Measurements from ENCODE around the gene FLOT2.

Gene FLOT2

GRCh38 chr17:28896884-28897768 lies at the start of gene FLOT2:
TSS of gene FLOT2 (minus strand) at chr17:28897733. CDS start at chr17:28897574, 159 bp downstream.
- H3K9me3 ChIP-seq (ENCODE audit: control insufficient read depth, low read depth, low read length) = no peaks in the 10 kb centered on the region
- H3K36me3 ChIP-seq (ENCODE audit: control insufficient read depth, low read depth, low read length) = no peaks in the 10 kb centered on the region
- peak within 1 kb of the TSS; percentile 10 for H3K27ac ChIP-seq (ENCODE audit: low read length)
- peaks cover 15% of the 10 kb centered on the region for H3K4me1 ChIP-seq (ENCODE audit: control insufficient read depth, low read depth, low read length)
- peak within 1 kb of the TSS; percentile 84 for H3K4me3 ChIP-seq (ENCODE audit: low read length)
- peak within 1 kb of the TSS; percentile 79 for H3K9ac ChIP-seq (ENCODE audit: low read length)
- no peaks in the 10 kb centered on the region for H3K27me3 ChIP-seq (ENCODE audit: control insufficient read depth, insufficient read depth, low read length)

- Histone ChIP-seq H3K4me3 (ENCODE audit: low read length) (no peak overlapping the region), H3K4me1 (ENCODE audit: control insufficient read depth, low read depth, low read length) (peaks cover 12% of the 10 kb centered on the region), H3K9ac (ENCODE audit: low read length) (no peak overlapping the region), H3K27ac (ENCODE audit: low read length) (no peak overlapping the region), H3K27me3 (ENCODE audit: control insufficient read depth, insufficient read depth, low read length) (no peaks in the 10 kb centered on the region), H3K9me3 (ENCODE audit: control insufficient read depth, low read depth, low read length) (no peaks in the 10 kb centered on the region), H3K36me3 (ENCODE audit: control insufficient read depth, low read depth, low read length) (peaks cover 23% of the 10 kb centered on the region)
Observed at GRCh38 chr17:28946239-28946638, 48.7 kb upstream of the FLOT2 start.

- no peak overlapping the region for H3K4me3 ChIP-seq (ENCODE audit: low read length)
- no peak overlapping the region for H3K27ac ChIP-seq (ENCODE audit: low read length)
- H3K27me3 ChIP-seq (ENCODE audit: control insufficient read depth, insufficient read depth, low read length) = no peaks in the 10 kb centered on the region
- no peaks in the 10 kb centered on the region for H3K9me3 ChIP-seq (ENCODE audit: control insufficient read depth, low read depth, low read length)
- peaks cover 15% of the 10 kb centered on the region for H3K4me1 ChIP-seq (ENCODE audit: control insufficient read depth, low read depth, low read length)
- peaks cover 23% of the 10 kb centered on the region for H3K36me3 ChIP-seq (ENCODE audit: control insufficient read depth, low read depth, low read length)
- H3K9ac ChIP-seq (ENCODE audit: low read length) = no peak overlapping the region
Observed at GRCh38 chr17:28944862-28945741, 47.6 kb upstream of the FLOT2 start.

GRCh38 chr17:28944343-28944742 lies 46.8 kb upstream of the FLOT2 start:
- Histone ChIP-seq H3K4me1 (ENCODE audit: control insufficient read depth, low read depth, low read length) (peaks cover 15% of the 10 kb centered on the region), H3K36me3 (ENCODE audit: control insufficient read depth, low read depth, low read length) (peaks cover 24% of the 10 kb centered on the region), H3K4me3 (ENCODE audit: low read length) (no peak overlapping the region), H3K27ac (ENCODE audit: low read length) (no peak overlapping the region), H3K9me3 (ENCODE audit: control insufficient read depth, low read depth, low read length) (no peaks in the 10 kb centered on the region), H3K9ac (ENCODE audit: low read length) (no peak overlapping the region), H3K27me3 (ENCODE audit: control insufficient read depth, insufficient read depth, low read length) (no peaks in the 10 kb centered on the region)

GRCh38 chr17:28942925-28943324 lies 45.4 kb upstream of the FLOT2 start:
- H3K9me3 ChIP-seq (ENCODE audit: control insufficient read depth, low read depth, low read length) = no peaks in the 10 kb centered on the region
- H3K4me1 ChIP-seq (ENCODE audit: control insufficient read depth, low read depth, low read length) = peaks cover 15% of the 10 kb centered on the region
- peaks cover 28% of the 10 kb centered on the region for H3K36me3 ChIP-seq (ENCODE audit: control insufficient read depth, low read depth, low read length)
- no peak overlapping the region for H3K4me3 ChIP-seq (ENCODE audit: low read length)
- H3K27ac ChIP-seq (ENCODE audit: low read length) = no peak overlapping the region
- no peak overlapping the region for H3K9ac ChIP-seq (ENCODE audit: low read length)
- H3K27me3 ChIP-seq (ENCODE audit: control insufficient read depth, insufficient read depth, low read length) = no peaks in the 10 kb centered on the region

- Histone ChIP-seq H3K4me3 (ENCODE audit: low read length) (no peak overlapping the region), H3K36me3 (ENCODE audit: control insufficient read depth, low read depth, low read length) (peaks cover 28% of the 10 kb centered on the region), H3K27me3 (ENCODE audit: control insufficient read depth, insufficient read depth, low read length) (no peaks in the 10 kb centered on the region), H3K9ac (ENCODE audit: low read length) (no peak overlapping the region), H3K27ac (ENCODE audit: low read length) (no peak overlapping the region), H3K9me3 (ENCODE audit: control insufficient read depth, low read depth, low read length) (no peaks in the 10 kb centered on the region), H3K4me1 (ENCODE audit: control insufficient read depth, low read depth, low read length) (peaks cover 27% of the 10 kb centered on the region)
Observed at GRCh38 chr17:28941251-28941650, 43.7 kb upstream of the FLOT2 start.

- Histone ChIP-seq H3K4me1 (ENCODE audit: control insufficient read depth, low read depth, low read length) (peaks cover 33% of the 10 kb centered on the region), H3K9me3 (ENCODE audit: control insufficient read depth, low read depth, low read length) (no peaks in the 10 kb centered on the region), H3K36me3 (ENCODE audit: control insufficient read depth, low read depth, low read length) (peaks cover 31% of the 10 kb centered on the region), H3K27ac (ENCODE audit: low read length) (no peak overlapping the region), H3K27me3 (ENCODE audit: control insufficient read depth, insufficient read depth, low read length) (no peaks in the 10 kb centered on the region), H3K9ac (ENCODE audit: low read length) (no peak overlapping the region), H3K4me3 (ENCODE audit: low read length) (no peak overlapping the region)
Observed at GRCh38 chr17:28940675-28941074, 43.1 kb upstream of the FLOT2 start.

GRCh38 chr17:28940142-28940541 lies 42.6 kb upstream of the FLOT2 start:
- Histone ChIP-seq H3K9me3 (ENCODE audit: control insufficient read depth, low read depth, low read length) (no peaks in the 10 kb centered on the region), H3K4me3 (ENCODE audit: low read length) (no peak overlapping the region), H3K4me1 (ENCODE audit: control insufficient read depth, low read depth, low read length) (peaks cover 33% of the 10 kb centered on the region), H3K27me3 (ENCODE audit: control insufficient read depth, insufficient read depth, low read length) (no peaks in the 10 kb centered on the region), H3K27ac (ENCODE audit: low read length) (no peak overlapping the region), H3K9ac (ENCODE audit: low read length) (no peak overlapping the region), H3K36me3 (ENCODE audit: control insufficient read depth, low read depth, low read length) (peaks cover 29% of the 10 kb centered on the region)

- Histone ChIP-seq H3K4me3 (ENCODE audit: low read length) (no peak overlapping the region), H3K9me3 (ENCODE audit: control insufficient read depth, low read depth, low read length) (no peaks in the 10 kb centered on the region), H3K9ac (ENCODE audit: low read length) (no peak overlapping the region), H3K4me1 (ENCODE audit: control insufficient read depth, low read depth, low read length) (peaks cover 33% of the 10 kb centered on the region), H3K27me3 (ENCODE audit: control insufficient read depth, insufficient read depth, low read length) (no peaks in the 10 kb centered on the region), H3K36me3 (ENCODE audit: control insufficient read depth, low read depth, low read length) (peaks cover 22% of the 10 kb centered on the region), H3K27ac (ENCODE audit: low read length) (no peak overlapping the region)
Observed at GRCh38 chr17:28938552-28938951, 41.0 kb upstream of the FLOT2 start.

GRCh38 chr17:28937044-28937729 lies 39.7 kb upstream of the FLOT2 start:
- no peak overlapping the region for H3K27ac ChIP-seq (ENCODE audit: low read length)
- no peak overlapping the region for H3K9ac ChIP-seq (ENCODE audit: low read length)
- no peaks in the 10 kb centered on the region for H3K9me3 ChIP-seq (ENCODE audit: control insufficient read depth, low read depth, low read length)
- peaks cover 33% of the 10 kb centered on the region for H3K4me1 ChIP-seq (ENCODE audit: control insufficient read depth, low read depth, low read length)
- H3K27me3 ChIP-seq (ENCODE audit: control insufficient read depth, insufficient read depth, low read length) = no peaks in the 10 kb centered on the region
- peaks cover 14% of the 10 kb centered on the region for H3K36me3 ChIP-seq (ENCODE audit: control insufficient read depth, low read depth, low read length)
- H3K4me3 ChIP-seq (ENCODE audit: low read length) = no peak overlapping the region

Measured in iPS-18a (cell line).